Astrocyte (in vitro differentiated cells and primary cell): Measurements from ENCODE around the gene TEX51. TPM values are rescaled to one million over a fixed set of nuclear protein-coding genes. Genes with fewer than 3 reads are reported as not detected.

Experiments
- DNase-seq: peaks from one replicate; pipeline ENCODE4 v3.0.0-alpha.2; 2010; ENCODE audit warnings: low read depth
- FAIRE-seq: peaks from 2 replicates; lab custom pipeline; 2011; peaks lifted over from hg19 to GRCh38; lab: Jason Lieb, UNC
- H2AFZ ChIP-seq: 2 replicates; pipeline ENCODE4 v1.6.0; 2012; ENCODE audit warnings: low read depth, low read length, inconsistent platforms
- H3K27ac ChIP-seq: 2 replicates; pipeline ENCODE4 v1.5.1; 2011; ENCODE audit warnings: low read depth, low read length, inconsistent platforms
- H3K27me3 ChIP-seq: 2 replicates; pipeline ENCODE4 v1.6.0; 2011; ENCODE audit warnings: low read length, inconsistent platforms; ENCODE audit not compliant: insufficient read depth
- H3K36me3 ChIP-seq: 2 replicates; pipeline ENCODE4 v1.5.1; 2011; ENCODE audit warnings: low read length, inconsistent platforms; ENCODE audit not compliant: insufficient read depth
- H3K4me1 ChIP-seq: 2 replicates; pipeline ENCODE4 v1.5.1; 2011; ENCODE audit warnings: low read length, inconsistent platforms; ENCODE audit not compliant: insufficient read depth
- H3K4me2 ChIP-seq: 2 replicates; pipeline ENCODE4 v1.6.0; 2012; ENCODE audit warnings: low read length, inconsistent platforms
- H3K4me3 ChIP-seq: 2 replicates; pipeline ENCODE4 v1.5.1; 2011; ENCODE audit warnings: low read depth, mild to moderate bottlenecking, low read length, inconsistent platforms; ENCODE audit not compliant: insufficient read depth
- H3K79me2 ChIP-seq: 2 replicates; pipeline ENCODE4 v1.6.0; 2012; ENCODE audit warnings: mild to moderate bottlenecking, low read length, inconsistent platforms; ENCODE audit not compliant: insufficient read depth
- H3K9ac ChIP-seq: 2 replicates; pipeline ENCODE4 v1.6.0; 2012; ENCODE audit warnings: mild to moderate bottlenecking, low read length, inconsistent platforms
- H3K9me3 ChIP-seq: 2 replicates; pipeline ENCODE4 v1.5.1; 2012; ENCODE audit warnings: low read depth, mild to moderate bottlenecking, low read length, inconsistent platforms; ENCODE audit not compliant: insufficient read depth
- H4K20me1 ChIP-seq: 2 replicates; pipeline ENCODE4 v1.6.0; 2012; ENCODE audit warnings: low read length, inconsistent platforms; ENCODE audit not compliant: insufficient read depth
- H3K27ac Mint-ChIP-seq: one replicate; pipeline ENCODE4 v1.8.0; 2021; ENCODE audit warnings: mild to moderate bottlenecking, mixed read lengths; ENCODE audit not compliant: unreplicated experiment
- H3K27me3 Mint-ChIP-seq: one replicate; pipeline ENCODE4 v1.8.0; 2021; ENCODE audit warnings: low read depth, mixed read lengths; ENCODE audit not compliant: unreplicated experiment
- H3K36me3 Mint-ChIP-seq: one replicate; pipeline ENCODE4 v1.8.0; 2021; ENCODE audit warnings: low read depth, mixed read lengths; ENCODE audit not compliant: unreplicated experiment
- H3K4me1 Mint-ChIP-seq: one replicate; pipeline ENCODE4 v1.8.0; 2021; ENCODE audit warnings: low read depth, mixed read lengths; ENCODE audit not compliant: unreplicated experiment
- H3K4me3 Mint-ChIP-seq: one replicate; pipeline ENCODE4 v1.8.0; 2021; ENCODE audit warnings: mild to moderate bottlenecking, moderate library complexity, mixed read lengths; ENCODE audit not compliant: unreplicated experiment
- H3K9me3 Mint-ChIP-seq: one replicate; pipeline ENCODE4 v1.8.0; 2021; ENCODE audit warnings: mild to moderate bottlenecking, mixed read lengths; ENCODE audit not compliant: unreplicated experiment
- EZH2 ChIP-seq: IDR thresholded peaks from 2 replicates; pipeline ENCODE4 v1.6.1; 2012; ENCODE audit warnings: mild to moderate bottlenecking, low read length, inconsistent platforms; ENCODE audit not compliant: insufficient read depth
- total RNA-seq: library from RNA; stranded (reverse); gene quantifications from 2 replicates; pipeline ENCODE4 v1.2.1, GENCODE V29; 2021
- TF ChIP-seq, protein P1 (sequence below): IDR thresholded peaks from 2 replicates; pipeline ENCODE4 v1.5.1; 2011; ENCODE audit warnings: low read depth, mild to moderate bottlenecking, inconsistent platforms, low read length, moderate library complexity; ENCODE audit not compliant: insufficient read depth

Gene TEX51
- total RNA-seq, 1 donor from 2014 or later: not detected

DNA sequence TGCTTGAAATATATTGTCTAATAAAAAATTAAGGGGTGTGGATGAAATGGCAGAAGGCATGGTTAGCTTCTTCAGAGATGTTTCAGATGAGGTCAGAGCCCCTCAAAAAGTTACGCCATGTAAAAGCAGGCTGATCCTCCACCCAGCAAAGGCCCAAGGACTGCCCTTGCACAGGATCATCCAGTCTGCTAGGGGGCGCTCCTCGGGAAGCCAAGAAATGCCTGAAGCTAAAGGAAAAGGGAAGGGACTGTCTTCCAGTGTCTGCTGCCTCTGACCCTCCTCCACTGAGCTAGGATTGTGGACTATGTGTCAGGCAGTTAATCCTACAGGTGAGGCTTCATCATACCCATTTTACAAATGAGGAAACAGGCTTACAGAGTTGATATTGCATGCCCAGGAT, 33.8 kb upstream of the TEX51 start:
- Mint-ChIP-seq H3K4me1 (no peaks in the 10 kb centered on the region), H3K27ac (no peak overlapping the region), H3K27me3 (peaks cover 10% of the 10 kb centered on the region), H3K9me3 (no peaks in the 10 kb centered on the region), H3K4me3 (no peak overlapping the region), H3K36me3 (no peaks in the 10 kb centered on the region)
- DNase-seq (no peak), FAIRE-seq (no peak)
- Histone ChIP-seq H3K9ac (no peak overlapping the region), H3K36me3 (no peaks in the 10 kb centered on the region), H3K4me3 (no peak overlapping the region), H3K27me3 (no peaks in the 10 kb centered on the region), H3K79me2 (no peaks in the 10 kb centered on the region), H3K27ac (no peak overlapping the region), H3K4me2 (no peak overlapping the region), H4K20me1 (no peaks in the 10 kb centered on the region), H3K4me1 (no peaks in the 10 kb centered on the region), H3K9me3 (no peaks in the 10 kb centered on the region), H2AFZ (no peak overlapping the region)
- no peak for TF ChIP-seq EZH2
- TF ChIP-seq, protein P1, sequence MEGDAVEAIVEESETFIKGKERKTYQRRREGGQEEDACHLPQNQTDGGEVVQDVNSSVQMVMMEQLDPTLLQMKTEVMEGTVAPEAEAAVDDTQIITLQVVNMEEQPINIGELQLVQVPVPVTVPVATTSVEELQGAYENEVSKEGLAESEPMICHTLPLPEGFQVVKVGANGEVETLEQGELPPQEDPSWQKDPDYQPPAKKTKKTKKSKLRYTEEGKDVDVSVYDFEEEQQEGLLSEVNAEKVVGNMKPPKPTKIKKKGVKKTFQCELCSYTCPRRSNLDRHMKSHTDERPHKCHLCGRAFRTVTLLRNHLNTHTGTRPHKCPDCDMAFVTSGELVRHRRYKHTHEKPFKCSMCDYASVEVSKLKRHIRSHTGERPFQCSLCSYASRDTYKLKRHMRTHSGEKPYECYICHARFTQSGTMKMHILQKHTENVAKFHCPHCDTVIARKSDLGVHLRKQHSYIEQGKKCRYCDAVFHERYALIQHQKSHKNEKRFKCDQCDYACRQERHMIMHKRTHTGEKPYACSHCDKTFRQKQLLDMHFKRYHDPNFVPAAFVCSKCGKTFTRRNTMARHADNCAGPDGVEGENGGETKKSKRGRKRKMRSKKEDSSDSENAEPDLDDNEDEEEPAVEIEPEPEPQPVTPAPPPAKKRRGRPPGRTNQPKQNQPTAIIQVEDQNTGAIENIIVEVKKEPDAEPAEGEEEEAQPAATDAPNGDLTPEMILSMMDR: no peak

DNA sequence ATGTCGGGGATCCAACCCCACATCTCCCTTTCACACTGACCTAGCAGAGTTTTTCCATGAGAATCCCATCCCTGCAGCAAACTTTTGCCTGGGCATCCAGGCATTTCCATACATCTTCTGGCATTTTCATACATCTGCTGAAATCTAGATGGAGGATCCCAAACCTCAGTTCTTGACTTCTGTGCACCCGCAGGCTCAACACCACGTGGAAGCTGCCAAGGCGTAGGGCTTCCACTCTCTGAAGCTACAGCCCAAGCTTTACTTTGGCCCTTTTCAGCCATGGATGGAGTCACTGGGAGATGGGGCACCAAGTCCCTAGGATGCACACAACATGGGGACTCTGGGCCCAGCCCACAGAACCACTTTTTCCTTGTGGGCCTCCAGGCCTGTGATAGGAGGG, 32.2 kb upstream of the TEX51 start:
- no peaks in the 10 kb centered on the region for H3K9me3 Mint-ChIP-seq

DNA sequence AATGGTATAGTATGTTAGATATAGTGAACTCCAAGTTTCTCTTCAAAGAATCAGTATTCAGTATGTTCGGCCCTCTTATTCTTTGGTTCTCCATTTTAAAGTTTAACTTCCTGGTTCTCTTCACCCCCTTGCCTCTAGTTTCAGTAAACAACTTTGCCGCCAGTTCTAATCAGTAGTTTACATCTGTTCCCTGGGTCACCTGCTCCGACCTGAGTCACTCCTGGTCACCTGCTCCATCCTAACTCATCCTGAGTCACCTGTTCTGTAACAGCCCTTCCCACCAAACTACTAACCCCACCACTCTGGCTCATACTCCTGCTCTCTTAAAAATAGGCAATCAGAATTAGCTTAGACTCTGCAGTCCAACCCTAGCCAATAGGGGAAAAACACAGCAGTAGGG, 23.7 kb upstream of the TEX51 start:
- no peaks in the 10 kb centered on the region for H3K27me3 ChIP-seq
- H3K9me3 Mint-ChIP-seq: peaks cover 9% of the 10 kb centered on the region
- no peak for FAIRE-seq

More for the DNA sequence above, 32.2 kb upstream of the TEX51 start:
- Histone ChIP-seq H3K27ac (no peak overlapping the region), H3K4me3 (no peak overlapping the region), H2AFZ (no peak overlapping the region), H3K4me1 (no peaks in the 10 kb centered on the region), H3K79me2 (no peaks in the 10 kb centered on the region), H3K4me2 (no peak overlapping the region), H4K20me1 (no peaks in the 10 kb centered on the region), H3K9me3 (no peaks in the 10 kb centered on the region), H3K9ac (no peak overlapping the region), H3K36me3 (no peaks in the 10 kb centered on the region), H3K27me3 (no peaks in the 10 kb centered on the region)
- no peak overlapping the region for H3K4me3 Mint-ChIP-seq
- DNase-seq (no peak), FAIRE-seq (no peak)
- peaks cover 5% of the 10 kb centered on the region for H3K27me3 Mint-ChIP-seq
- H3K36me3 Mint-ChIP-seq: no peaks in the 10 kb centered on the region
- H3K4me1 Mint-ChIP-seq: no peaks in the 10 kb centered on the region
- TF ChIP-seq, protein P1: no peak
- TF ChIP-seq EZH2: no peak
- H3K27ac Mint-ChIP-seq: no peak overlapping the region

More for the DNA sequence above, 23.7 kb upstream of the TEX51 start:
- H2AFZ ChIP-seq: no peak overlapping the region
- H3K4me1 ChIP-seq: no peaks in the 10 kb centered on the region
- Mint-ChIP-seq H3K4me3 (no peak overlapping the region), H3K36me3 (no peaks in the 10 kb centered on the region), H3K4me1 (no peaks in the 10 kb centered on the region), H3K27ac (no peak overlapping the region), H3K27me3 (peaks cover 5% of the 10 kb centered on the region)
- no peak for DNase-seq
- TF ChIP-seq, protein P1: no peak
- TF ChIP-seq EZH2: no peak
- H3K79me2 ChIP-seq: no peaks in the 10 kb centered on the region
- no peak overlapping the region for H3K4me3 ChIP-seq
- peaks cover 13% of the 10 kb centered on the region for H3K9me3 ChIP-seq
- no peak overlapping the region for H3K4me2 ChIP-seq
- H3K9ac ChIP-seq: no peak overlapping the region
- no peaks in the 10 kb centered on the region for H3K36me3 ChIP-seq
- H3K27ac ChIP-seq: no peak overlapping the region
- H4K20me1 ChIP-seq: no peaks in the 10 kb centered on the region
